Ramos (cell line): ENCODE measurements around the gene TMEM204.

Experiments
- in situ Hi-C: fragments of 300-500 bp; cut with MboI; formaldehyde crosslinking; loops from one replicate; pipeline ENCODE4 v1.14.3; 2022; ENCODE audit warnings: low sequenced_read_pairs; ENCODE audit not compliant: unreplicated experiment

The TMEM204 gene

DNA sequence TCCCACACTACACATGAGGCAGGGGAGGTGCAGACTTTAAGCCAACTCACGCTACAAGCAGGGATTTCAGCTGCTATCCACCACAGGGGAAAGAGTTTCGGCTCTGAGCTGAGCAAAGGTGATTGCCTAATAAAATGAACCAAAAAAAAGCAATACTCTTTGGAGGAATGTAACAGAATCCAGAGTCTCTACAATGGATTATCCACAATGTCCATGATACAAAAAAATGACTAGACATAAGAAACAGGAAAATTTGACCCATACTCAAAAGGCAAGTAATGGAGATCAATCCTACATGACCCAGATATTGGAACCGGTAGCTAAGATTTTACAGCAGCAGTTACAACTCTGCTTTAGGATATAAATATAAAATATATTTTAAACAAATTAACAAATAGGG lies 19.0 kb upstream of the TMEM204 start:
- in situ Hi-C loops = no loop called here

DNA sequence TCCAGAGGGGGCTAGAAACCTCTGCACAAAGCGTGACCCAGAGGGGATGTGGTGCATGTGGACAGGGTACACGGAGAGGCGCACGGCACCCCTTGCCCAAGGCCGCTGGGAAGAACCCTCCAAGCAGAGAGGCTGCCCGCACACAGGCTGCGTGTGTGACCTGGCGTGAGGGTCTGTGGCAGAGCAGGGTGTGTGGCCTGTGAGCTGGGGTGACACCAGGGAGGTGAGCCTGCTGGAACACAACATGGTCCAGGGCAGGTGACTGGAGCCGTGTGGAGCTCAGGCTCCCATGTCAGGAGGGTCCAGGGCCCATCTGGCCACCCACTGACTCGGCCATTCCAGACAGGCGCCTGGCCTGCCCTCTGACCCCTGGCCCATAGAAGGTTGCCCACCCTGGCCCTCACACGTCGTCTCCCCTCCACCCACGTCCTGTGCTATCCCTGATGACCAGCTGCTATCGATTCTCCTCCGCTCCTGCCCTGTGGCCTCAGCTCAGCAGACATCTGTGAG lies 14.8 kb upstream of the TMEM204 start:
- in situ Hi-C loops = no loop called here

DNA sequence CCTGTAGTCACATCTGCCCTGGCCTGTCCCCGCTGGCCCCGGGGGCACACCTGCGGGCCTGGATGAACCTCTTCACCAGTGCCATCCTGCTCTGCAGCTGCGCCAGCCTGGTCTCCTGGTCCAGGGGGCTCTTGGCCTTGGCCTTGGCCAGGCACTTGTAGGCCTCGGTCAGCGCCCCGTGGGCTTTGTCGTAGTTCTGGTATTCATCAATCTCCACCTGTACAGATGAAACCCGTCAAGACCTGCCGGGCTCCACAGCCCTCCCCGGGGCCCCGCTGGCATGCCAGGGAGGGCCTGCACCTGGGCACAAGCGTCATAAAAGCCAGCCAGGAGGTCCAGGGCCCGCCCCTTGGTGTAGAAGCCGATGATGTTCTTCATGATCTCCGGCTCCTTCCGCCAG lies 13.6 kb upstream of the TMEM204 start:
- in situ Hi-C loops = no loop called here

DNA sequence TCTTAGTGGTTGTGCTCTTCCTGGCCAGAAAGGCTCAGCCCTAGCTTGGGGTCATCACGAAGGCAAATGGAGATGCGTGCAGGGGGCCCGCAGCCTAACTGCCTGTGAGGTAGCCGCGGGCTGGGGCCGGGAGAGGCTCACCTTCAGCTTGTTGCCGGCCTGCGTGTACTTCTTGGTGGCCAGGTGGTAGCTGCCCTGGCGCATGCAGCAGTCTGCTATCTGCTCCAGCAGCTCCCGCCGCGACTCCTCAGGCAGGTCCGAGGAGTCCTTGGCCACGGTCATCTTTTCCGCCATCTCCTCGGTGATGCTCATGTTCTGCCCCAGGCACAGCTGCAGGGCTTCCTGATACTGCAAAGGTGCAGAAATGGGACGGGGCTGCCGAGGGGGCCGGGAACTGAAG lies 13.0 kb upstream of the TMEM204 start:
- in situ Hi-C loops = no loop called here

DNA sequence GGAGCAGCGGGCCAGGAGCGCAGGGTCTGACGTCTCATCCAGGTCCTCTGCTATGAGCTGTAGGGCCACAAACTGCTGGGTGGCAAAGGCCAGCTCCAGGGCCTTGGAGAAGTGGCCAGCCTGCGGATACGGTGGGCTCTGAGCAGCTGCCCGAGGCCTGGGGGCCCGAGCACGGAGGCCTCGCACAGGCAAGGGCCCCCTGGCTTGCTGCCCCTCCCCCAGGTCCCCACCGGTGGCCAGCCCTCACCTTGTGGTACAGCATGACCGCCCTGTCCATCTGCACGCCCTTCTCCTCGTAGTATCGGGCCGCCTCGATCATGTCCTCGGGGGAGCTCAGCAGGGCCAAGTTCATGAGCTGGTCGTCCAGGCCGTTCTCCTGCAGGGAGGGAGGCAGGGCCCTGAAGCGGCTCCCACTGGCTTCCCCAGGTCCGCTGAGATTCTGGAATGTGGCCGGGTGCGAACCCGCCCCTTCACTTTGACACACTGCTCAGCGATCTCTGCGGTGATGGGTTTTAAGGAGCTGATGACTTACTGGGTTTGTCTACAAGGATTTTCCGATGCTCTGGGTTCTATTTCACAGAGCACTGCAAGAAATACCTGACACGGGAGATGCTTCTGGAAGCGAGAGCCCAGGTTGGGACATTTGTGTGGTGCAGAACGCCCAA lies 9.8 kb upstream of the TMEM204 start:
- in situ Hi-C loops = no loop called here

DNA sequence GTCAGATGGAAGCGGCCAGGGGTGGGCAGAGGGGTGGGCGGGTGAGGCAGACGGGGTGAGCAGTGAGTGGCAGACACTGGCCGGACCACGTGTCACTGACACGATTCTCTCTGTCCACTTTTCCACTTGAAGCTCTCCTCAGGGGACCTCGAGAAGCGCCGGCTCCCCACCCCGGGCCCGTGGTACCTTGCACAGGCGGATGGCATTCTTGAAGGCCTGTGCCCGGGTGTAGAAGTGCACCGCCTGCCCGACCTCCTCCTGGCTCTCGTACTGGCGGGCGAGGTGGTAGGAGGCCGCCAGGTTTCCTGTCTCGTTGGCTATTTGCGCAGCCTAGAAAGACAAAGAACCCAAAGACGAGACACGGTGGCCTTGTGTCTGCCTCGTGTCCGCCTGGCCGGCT lies 9.1 kb upstream of the TMEM204 start:
- in situ Hi-C loops = no loop called here

DNA sequence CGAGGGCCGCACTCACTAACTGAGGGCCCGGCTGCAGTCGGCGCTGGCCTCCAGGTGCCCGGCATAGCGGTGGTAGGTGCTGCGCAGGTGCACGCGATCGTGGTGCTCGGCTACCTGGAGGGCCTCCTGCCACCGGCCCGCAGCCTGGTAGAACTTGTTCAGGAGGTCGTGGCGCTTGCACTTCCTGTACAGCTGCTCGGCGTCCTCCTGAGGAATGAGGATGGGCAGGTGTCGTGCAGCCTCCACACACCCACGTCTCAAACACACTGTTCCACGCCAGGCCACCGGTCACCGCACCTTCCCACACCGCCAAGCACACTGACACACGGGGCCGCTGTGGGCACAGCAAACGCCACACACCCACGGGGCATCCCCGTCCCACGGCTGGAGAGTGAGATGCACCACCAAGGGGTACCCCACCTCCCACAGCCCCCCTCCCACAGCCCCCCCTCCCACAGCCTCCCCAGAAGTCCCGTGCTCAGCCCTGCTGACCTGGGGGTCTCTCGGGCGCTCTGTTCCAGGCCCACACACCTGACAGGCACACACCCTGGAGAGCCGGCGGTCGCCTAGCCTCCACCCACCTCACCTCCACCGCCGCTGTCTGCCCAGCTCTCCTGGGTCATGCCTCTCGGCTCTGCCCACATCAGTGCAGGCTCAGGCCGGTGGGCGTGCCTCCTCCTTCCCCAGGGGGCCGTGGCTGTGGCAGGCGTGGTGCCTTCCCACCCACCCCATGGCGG lies 7.4 kb upstream of the TMEM204 start:
- in situ Hi-C loops = no loop called here

DNA sequence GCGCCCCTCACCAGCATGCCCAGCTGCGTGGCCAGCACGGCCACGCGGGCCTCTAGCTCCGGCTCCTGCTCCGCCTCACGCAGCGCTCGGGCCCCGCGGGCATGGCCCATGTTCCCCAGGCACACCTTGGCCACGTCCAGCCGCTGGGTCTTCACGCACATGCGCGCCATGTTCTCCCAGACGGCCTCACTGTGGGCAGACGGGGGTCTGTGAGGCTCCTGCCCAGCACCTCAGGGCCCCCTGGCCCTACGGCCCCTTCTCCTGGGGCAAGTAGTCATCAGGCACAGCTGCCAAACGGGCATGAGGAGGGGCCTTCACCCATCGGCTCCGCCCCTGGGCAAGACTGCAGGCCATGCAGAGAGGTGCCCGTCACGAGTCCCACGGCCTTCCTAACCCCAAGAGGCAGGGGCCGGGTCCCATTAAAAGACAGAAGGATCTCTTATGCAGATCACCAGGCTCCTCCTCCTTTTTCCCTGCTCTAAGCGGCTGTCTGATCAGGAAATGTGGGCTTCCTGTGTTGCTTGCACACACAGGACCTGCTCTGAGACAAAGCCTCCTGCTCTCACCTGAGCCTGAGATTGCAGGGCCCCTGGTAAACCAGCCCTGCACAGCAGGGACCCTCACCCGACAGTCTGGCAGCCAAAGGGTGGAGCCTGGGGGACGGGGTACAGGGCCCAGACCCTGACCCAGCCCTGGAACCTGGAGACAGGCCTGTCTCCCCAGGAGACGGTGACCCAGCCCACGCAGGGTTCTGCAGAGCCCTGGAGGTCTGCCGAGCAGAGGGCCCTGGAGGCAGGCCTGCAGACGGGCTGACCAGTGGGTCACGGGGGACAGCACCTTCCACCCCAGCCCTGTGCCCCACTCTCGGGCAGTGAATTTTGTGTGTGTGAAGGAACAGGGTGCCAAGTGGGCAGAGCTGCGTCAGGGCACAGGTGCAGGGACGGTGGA lies 6.6 kb upstream of the TMEM204 start:
- in situ Hi-C loops = no loop called here

DNA sequence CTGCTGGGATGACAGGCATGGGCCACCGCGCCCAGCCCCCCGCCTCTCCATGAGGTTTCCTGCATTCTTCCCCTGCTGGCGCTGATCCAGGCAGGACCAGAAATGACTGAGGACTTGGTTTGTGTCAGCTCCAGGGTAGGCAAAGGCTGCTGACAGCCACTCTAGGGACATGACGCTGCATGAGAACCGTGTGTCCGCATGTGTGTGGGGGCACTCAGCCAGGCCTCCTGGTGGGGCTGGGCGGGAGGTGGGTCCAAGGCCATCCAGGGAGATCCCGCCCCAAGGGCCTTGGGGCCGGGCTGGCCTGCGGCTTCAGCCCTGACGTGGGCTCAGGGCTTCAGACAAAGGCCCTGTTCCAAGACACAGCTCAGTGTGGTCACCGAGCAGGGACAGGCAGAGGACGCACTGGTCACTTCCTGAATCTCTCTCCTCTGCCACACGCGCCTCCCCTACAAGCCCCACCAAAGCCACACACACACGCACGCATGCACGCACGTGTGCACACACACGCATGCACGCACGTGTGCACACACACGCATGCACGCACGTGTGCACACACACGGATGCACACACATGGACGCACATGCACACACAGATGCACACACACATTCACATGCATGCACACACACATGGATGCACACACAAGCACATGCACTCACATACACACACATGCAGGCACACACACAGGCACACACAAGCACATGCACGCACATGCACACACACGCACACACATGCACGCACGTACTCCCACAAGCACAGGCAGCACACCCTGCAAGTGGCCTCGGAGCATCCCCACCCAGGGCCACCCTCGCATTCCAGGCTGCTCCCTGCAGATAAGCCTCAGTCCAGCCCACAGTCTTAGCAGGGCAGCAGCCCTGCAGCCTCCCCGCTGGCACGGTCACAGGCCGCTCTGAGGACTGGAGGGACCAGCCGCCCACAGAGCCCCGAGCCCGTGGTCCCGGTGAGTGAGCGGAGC lies 5.3 kb upstream of the TMEM204 start:
- in situ Hi-C loops = no loop called here

DNA sequence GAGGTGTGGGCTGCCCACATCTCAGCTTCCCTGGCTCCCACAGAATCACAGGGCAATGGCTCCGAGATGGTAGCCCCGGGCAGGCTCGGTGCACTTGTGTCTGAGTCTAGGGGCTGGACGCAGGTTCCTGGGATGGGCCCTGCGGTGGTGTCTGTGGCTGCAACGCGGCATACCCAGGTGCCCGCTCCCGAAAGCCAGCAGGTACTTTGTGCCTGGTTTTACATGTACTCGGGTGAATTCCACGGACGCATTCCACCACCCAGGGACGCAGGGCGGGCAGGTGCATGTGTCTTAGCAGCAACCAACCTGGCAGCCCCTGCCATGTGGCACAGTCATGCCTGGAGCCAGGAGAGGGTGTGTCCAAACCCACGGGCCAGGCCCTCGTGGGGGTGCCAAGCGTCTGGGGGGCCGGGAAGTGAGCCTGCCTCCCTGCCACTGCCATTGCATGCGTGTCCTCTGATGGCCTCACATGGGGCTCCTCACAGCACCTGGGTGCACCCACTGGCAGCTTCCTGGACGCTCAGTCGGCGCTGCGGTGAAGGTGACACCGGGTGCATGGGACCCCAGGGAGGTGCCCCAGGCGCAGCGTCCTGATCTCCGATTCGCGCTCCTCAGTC lies 4.4 kb upstream of the TMEM204 start:
- in situ Hi-C loops = no loop called here

DNA sequence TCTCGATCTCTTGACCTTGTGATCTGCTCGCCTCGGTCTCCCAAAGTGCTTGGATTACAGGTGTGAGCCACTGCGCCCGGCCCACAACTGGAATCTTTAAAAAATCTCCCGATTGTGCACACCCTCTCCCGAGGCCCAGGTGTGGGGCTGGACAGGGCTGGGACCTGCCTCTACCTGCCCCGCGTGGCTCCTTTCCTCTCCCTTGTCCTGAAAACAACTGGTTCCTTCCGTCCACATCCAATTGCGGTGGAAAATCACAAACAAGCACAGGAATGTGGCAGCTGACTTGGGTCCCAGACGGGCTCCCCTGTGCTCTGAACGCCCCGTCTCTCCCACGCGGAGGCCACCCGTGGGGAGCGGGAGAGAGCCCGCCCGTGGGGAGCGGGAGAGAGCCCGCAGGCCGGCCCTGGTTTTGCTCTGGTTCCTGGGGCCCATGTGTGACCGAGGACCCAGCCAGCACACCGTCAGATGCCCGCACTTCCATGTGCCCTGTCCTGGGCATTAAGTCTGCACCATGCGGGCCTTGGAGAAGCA lies 3.0 kb upstream of the TMEM204 start:
- in situ Hi-C loops = no loop called here

DNA sequence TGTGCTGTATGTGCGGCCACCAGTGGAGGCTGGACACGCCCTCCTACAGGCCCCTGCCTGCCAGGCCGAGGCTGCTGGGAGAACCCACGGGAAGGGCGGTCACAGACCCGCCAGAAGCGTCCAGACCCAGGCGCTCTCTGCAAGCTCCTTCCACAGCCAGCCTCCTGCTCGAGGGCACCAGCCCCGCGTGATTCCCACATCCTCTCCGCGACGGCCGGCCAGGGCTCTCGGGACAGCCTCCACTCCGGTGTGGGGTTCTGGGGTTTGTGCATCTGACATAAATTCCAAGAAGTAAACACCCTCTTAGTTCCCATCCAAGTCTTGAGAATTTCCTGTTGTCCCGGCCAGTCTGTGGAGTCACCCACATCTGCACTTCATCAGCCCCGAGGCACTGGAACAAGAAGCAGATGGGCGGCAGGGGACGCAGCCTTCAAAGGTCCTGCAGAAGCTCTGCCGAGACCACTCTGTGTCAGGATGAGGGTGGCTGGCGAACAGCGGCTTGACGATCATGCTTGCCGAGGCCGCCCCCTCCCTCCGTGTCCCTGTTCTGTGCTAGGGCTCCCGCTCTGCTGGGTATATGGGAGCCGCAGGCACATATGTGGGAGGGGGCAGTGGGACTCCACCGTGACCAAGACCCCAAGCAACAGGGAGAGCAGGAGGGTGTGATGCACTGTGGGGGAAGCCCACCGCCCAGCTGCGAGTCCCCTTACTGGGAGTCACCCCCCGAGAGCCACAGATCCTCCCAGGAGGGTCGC lies 2.4 kb upstream of the TMEM204 start:
- in situ Hi-C loops = no loop called here

DNA sequence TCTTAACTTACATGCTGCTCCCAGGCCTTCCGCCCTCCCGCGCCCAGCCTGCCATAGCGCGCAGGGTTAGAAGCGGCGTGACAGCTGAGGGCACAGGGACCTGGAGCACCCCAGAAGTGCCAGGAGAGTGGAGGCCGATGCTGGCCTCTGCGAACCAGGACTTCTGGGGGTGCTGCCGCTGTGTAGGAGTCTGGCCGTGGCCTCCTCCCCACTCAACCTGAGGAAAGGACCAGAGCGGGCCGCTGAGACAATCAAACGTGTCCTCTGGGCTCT lies 1.9 kb upstream of the TMEM204 start:
- in situ Hi-C loops = no loop called here

DNA sequence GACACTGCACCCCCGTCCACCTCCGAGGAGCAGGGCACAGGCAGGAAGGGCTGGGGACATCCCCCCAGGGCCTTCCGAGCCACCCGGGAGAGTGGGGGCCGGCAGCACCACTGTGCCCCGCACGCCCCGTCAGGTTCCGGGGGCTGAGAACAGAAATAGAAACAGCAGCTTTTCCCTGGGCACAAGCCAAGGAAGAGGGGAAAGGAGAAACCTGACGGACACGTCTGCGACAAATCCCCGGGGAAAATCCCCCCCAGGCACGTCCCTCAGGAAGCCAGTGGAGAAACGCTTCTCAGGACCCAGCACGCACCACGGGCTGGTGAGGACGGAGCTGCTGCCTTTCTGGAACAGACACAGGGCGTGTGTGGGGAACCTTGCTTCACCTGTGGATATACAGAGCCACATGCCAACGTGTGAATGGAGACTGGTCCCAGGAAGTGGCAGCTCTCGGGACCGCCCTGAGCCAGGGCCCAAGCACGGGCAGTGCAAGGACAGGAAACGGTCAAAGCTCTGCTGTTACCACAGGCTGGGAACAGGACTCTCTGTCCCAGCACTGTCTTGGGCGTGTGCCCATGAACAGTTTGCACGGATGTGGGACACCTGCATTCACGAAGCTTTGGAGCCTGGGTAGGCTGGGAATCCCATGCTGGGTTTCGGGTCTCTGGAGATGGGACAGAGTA lies 1.2 kb upstream of the TMEM204 start:
- in situ Hi-C loops = no loop called here

DNA sequence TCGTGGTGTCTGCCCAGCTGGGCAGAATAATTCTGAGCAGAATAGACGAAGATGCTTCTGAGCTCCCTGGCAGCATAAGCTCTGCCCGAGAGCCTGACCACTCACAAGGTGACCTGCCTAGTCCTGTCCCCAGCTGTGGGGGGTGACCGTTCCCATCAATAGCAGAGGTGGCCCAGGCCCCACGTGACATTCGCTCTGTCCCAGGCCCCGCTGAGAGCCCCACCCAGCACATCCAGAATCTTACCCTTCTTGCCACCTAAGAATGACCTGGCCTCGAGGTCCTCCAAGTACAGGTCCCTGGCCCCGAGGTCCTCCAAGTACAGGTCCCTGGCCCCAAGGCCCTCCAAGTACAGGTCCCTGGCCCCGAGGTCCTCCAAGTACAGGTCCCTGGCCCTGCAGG lies 695 bp upstream of the TMEM204 start:
- in situ Hi-C loops = no loop called here

DNA sequence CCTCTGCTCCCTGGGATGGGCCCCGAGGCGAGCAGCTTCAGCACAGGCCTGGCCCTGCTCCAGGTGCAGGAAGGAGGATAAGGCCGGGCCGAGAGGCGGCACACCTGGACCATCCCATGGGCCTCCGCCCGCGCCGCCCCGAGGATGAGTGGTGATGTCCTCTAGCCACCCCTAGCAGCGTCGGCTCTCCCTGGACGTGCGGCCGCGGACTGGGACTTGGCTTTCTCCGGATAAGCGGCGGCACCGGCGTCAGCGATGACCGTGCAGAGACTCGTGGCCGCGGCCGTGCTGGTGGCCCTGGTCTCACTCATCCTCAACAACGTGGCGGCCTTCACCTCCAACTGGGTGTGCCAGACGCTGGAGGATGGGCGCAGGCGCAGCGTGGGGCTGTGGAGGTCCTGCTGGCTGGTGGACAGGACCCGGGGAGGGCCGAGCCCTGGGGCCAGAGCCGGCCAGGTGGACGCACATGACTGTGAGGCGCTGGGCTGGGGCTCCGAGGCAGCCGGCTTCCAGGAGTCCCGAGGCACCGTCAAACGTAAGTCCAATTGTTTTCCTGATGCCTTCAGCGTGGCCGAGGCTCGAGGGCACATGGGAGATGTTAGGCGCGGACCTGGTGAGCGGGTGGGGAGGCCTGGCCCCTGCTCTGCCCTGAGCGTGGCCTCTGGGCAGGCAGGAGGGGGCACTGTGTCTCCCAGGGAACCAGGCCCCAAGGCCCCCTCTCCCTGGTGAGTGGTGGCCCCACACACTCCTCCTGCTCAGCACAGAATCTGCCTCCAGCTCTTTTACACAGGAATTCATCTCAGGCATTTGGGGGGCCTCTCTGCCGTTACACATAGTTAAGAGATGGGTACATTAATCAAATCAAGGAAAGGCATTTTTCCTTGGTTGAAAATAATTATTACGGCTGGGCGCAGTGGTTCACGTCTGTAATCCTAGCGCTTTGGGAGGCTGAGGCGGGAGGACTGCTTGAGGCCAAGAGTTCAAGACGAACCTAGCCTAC lies 855 bp downstream of the TMEM204 start:
- in situ Hi-C loops = no loop called here
